Heart right ventricle (tissue), 16 donors: ENCODE results near the gene FMO1. TPM values are rescaled to one million over a fixed set of nuclear protein-coding genes. Genes with fewer than 3 reads are reported as not detected.

ENCODE experiments used
- ATAC-seq, 8 donors: fragments of 200-7000 bp; cut with Tn5 transposase; one replicate each; pipeline ENCODE4 v1.9.1; 2020; ENCODE audit warnings: mild to moderate bottlenecking in 8 of 8, moderate library complexity in 8 of 8, moderate number of reproducible peaks in 1 of 8
- DNase-seq, 2 donors: peaks; one replicate each; pipeline ENCODE4 v3.0.0-alpha.2; 2020
- H3K27ac ChIP-seq, 10 donors: fragments of 200-600 bp; sonication (generic) in 2 of 10; one replicate each; pipeline versions ENCODE4 v1.5.0 to v1.8.0; 2020 to 2022; ENCODE audit warnings: mild to moderate bottlenecking in 3 of 10
- H3K27me3 ChIP-seq, 7 donors: fragments of 200-600 bp; one replicate each; pipeline ENCODE4 v1.8.0; 2021 to 2022; ENCODE audit warnings: mild to moderate bottlenecking in 2 of 7
- H3K36me3 ChIP-seq, 9 donors: fragments of 200-600 bp; sonication (generic) in 1 of 9; one replicate each; pipeline versions ENCODE4 v1.5.0 to v1.8.0; 2020 to 2022; ENCODE audit warnings: mild to moderate bottlenecking in 2 of 9
- H3K4me1 ChIP-seq, 9 donors: fragments of 200-600 bp; sonication (generic) in 1 of 9; one replicate each; pipeline versions ENCODE4 v1.5.0 to v1.8.0; 2020 to 2022; ENCODE audit warnings: mild to moderate bottlenecking in 4 of 9
- H3K4me3 ChIP-seq, 10 donors: fragments of 200-600 bp; sonication (generic) in 2 of 10; one replicate each; pipeline versions ENCODE4 v1.5.0 to v1.8.0; 2020 to 2022; ENCODE audit warnings: mild to moderate bottlenecking in 7 of 10, moderate library complexity in 2 of 10
- H3K9me3 ChIP-seq, 11 donors: fragments of 200-600 bp in 10 of 11; sonication (generic) in 2 of 11; one replicate each; pipeline versions ENCODE4 v1.5.0 to v1.8.0; 2013 to 2022; ENCODE audit warnings: mild to moderate bottlenecking in 2 of 11, control low read depth in 1 of 11, moderate library complexity in 1 of 11
- CTCF ChIP-seq, 9 donors: fragments of 200-600 bp; sonication (generic) in 2 of 9; IDR thresholded peaks; one replicate each; pipeline versions ENCODE4 v1.5.0 to v1.8.0; 2021 to 2022; ENCODE audit warnings: antibody characterized with exemption in 9 of 9, mild to moderate bottlenecking in 5 of 9, moderate library complexity in 1 of 9
- WGBS, 2 donors: extraction: QIAGEN DNeasy Blood & Tissue Kit; methylation state at CpG; one replicate each; pipeline ENCODE4 v1.1.7; 2013; ENCODE audit warnings: inconsistent platforms in 1 of 2; 5-methylcytosine and 5-hydroxymethylcytosine counted together
- intact Hi-C, 10 donors: fragments of 100-400 bp; cut with DNase I; formaldehyde crosslinking; loops; one replicate each; pipeline versions ENCODE4 v1.11.1 to v1.14.2; 2022
- long read RNA-seq, 3 donors: library from polyadenylated mRNA; unstranded; transcript quantifications; one replicate each; pipeline ENCODE4 v2.0.0, GENCODE V29; 2020 to 2021
- polyA plus RNA-seq, 2 donors: library from polyadenylated mRNA; stranded (reverse); fragments of 200-250 nt; gene quantifications; one replicate each; pipeline ENCODE4 v1.2.3, GENCODE V29; 2013
- total RNA-seq, 10 donors: library from RNA; stranded (reverse); fragmentation: NEBNext Ultra II Directional in 3 of 10; extraction: Animal tissue kit (Norgen Biotek cat#: 25700) in 3 of 10; gene quantifications; one replicate each; pipeline versions ENCODE4 v1.2.1 to v1.2.4, GENCODE V29; 2021 to 2023
- donor health status: Arrhythmogenic right ventricular cardiomyopathy.
- donor health status: ischemic (EF 13 %, LVEDD 7.1; RV severe dilation, severe dysfunction).
- donor health status: healthy with polysubstance abuse.
- donor health status: DM: no; HTN: yes; CAD: no.
- donor health status: DM: no; HTN: no; CAD: no.
- donor health status: ischemic (EF 25% LVEDD 6.9; RV normal size, moderate dysfunction).
- donor health status: ischemic (EF 25% LVEDD 5.7; RV mildly dilated, moderate dysfunction).
- donor health status: healthy.
- donor health status: DM: yes; HTN: yes; CAD: no.
- donor health status: Ischemic cardiomyopathy.
- donor health status: ischemic (EF 35%, LVEDD 5.7; RV mildly dilated, moderate dysfunction).
- donor health status: nonischemic (EF 11% LVEDD 7.7; RV severe dilation, severe dysfunction).
- donor health status: DM: yes; HTN: yes; CAD: no.
- donor health status: PGD.
- donor health status: ischemic (EF 29% LVEDD 5.4; RV normal size, mild dysfunction).
- donor health status: nonischemic (EF 23%, LVEDD 6.1; RV moderate dilation, normal function).

The FMO1 gene, protein sequence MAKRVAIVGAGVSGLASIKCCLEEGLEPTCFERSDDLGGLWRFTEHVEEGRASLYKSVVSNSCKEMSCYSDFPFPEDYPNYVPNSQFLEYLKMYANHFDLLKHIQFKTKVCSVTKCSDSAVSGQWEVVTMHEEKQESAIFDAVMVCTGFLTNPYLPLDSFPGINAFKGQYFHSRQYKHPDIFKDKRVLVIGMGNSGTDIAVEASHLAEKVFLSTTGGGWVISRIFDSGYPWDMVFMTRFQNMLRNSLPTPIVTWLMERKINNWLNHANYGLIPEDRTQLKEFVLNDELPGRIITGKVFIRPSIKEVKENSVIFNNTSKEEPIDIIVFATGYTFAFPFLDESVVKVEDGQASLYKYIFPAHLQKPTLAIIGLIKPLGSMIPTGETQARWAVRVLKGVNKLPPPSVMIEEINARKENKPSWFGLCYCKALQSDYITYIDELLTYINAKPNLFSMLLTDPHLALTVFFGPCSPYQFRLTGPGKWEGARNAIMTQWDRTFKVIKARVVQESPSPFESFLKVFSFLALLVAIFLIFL
- 1 to 10 TPM in 4 of 10 donors, under 1 TPM in 4, not detected in 2; 0.15 to 7.8 (median 0.92) TPM for total RNA-seq
- under 1 TPM in 1 of 2 donors, not detected in 1; 0.16 TPM for polyA plus RNA-seq
- long read RNA-seq, donor 1, partial matches to known transcripts, result 0 of 1 reads
- long read RNA-seq, donor 1, other reads (novel, unspliced or antisense), result 1 of 1 reads
- long read RNA-seq, donor 2, result 0 reads
- long read RNA-seq, donor 3, partial matches to known transcripts, result 0 of 1 reads
- long read RNA-seq, donor 3, other reads (novel, unspliced or antisense), result 1 of 1 reads

DNA sequence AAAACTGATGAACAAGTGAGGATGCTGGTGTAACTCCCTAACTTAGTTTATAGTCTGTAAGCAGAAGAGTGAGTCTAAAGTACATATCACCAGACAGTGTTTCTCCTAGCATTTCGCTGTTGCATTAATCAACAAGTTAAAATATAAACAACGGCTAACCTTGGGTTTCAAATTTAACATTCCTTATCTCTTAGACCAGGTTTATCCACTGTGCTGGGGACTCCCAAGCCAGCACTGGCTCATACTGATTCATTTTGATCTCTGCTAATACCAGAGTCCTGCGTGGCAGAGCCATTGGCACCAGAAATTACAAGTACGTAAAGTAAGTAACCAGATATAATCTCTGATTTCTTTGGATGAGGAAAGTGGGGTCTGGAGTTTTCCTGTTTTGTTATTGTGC is at the start of gene FMO1:
Gene FMO1 (plus strand): TSS at position 193 of the 400 bp plus-strand sequence. CDS start 9,594 bp downstream, outside the sequence.
- no peak within 1 kb of the TSS for H3K4me3 ChIP-seq
- H3K4me1 ChIP-seq, result peaks cover 0 to 16% (median 4%) of the 10 kb centered on the region in 9 donors
- intact Hi-C loops, result loop anchor here in 4 of 10 donors (2.0 to 10.0 kb wide), 4 partner anchors 64 to 156 kb away; partner anchors contain the start of gene FMO4 (in 3 of the 4)
- no peak within 1 kb of the TSS for H3K27ac ChIP-seq
- no peak for DNase-seq
- H3K9me3 ChIP-seq, result no peaks in the 10 kb centered on the region
- no peak for ATAC-seq
- H3K27me3 ChIP-seq, result peaks cover 0 to 26% (median 2%) of the 10 kb centered on the region in 7 donors
- 69 to 77% methylated on average over 4 of the region's 4 CpGs for WGBS, 2 donors
- no peak for TF ChIP-seq CTCF (IDR thresholded peaks at IDR 0.05)
- H3K36me3 ChIP-seq, result no peaks in the 10 kb centered on the region

GRCh38 chr1:171204296-171204695 is 44.0 kb upstream of the FMO1 start:
- ATAC-seq, result no peak

DNA sequence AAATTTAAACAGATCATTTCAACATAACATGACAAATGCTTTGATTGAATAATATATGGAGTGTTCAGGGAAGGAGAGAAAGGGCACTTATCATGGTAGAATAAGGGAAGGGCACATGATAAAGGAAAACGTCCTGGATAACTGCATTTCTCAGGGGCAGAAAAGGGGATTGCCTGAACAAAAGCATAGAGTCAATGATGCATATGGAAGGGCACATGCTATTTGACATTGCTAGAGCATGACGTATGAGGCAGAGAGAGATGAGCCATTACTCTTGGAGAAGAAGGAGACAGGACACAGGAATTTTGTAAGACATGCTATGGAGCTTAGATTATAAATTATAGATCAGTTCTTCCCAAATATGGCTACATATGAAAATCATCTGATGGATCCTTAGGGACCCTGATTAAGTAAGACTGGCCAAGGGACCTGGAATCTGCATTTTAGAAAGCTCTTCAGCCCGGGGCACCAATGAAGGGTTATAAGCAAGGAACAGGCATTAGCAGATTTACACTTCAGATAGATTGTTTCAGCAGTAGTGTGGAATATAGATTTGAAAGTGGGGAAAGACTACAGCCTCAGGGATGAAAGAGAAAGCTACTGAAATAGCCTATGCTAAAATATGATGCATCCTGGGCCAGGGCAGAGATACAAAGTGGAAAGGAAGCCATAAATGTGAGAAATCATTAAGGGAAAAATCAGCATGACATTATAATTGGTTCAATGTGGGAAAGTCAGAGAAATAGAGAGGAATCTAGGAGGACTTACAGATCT is 41.9 kb upstream of the FMO1 start:
- no peak for ATAC-seq

More at GRCh38 chr1:171204296-171204695, 44.0 kb upstream of the FMO1 start:
- no peak for DNase-seq
- peaks cover 0 to 13% (median 3%) of the 10 kb centered on the region in 9 donors for H3K4me1 ChIP-seq
- no peak for TF ChIP-seq CTCF (IDR thresholded peaks at IDR 0.05)
- peaks cover 0 to 100% (median 13%) of the 10 kb centered on the region in 9 donors for H3K36me3 ChIP-seq
- H3K9me3 ChIP-seq, result no peaks in the 10 kb centered on the region
- intact Hi-C loops, result no loop called here
- WGBS, 2 donors, result 83 to 91% methylated on average over 5 of the region's 5 CpGs
- H3K27ac ChIP-seq, result no peak overlapping the region
- H3K4me3 ChIP-seq, result no peak overlapping the region
- no peaks in the 10 kb centered on the region for H3K27me3 ChIP-seq

More for the DNA sequence above, 41.9 kb upstream of the FMO1 start:
- 75 to 82% methylated on average over 3 of the region's 3 CpGs for WGBS, 2 donors
- no peak for TF ChIP-seq CTCF (IDR thresholded peaks at IDR 0.05)
- no peaks in the 10 kb centered on the region for H3K9me3 ChIP-seq
- H3K27me3 ChIP-seq, result no peaks in the 10 kb centered on the region
- H3K4me1 ChIP-seq, result peaks cover 0 to 33% (median 20%) of the 10 kb centered on the region in 9 donors
- peaks cover 0 to 83% (median 8%) of the 10 kb centered on the region in 9 donors for H3K36me3 ChIP-seq
- H3K27ac ChIP-seq, result peak overlapping the region in 1 of 10 donors; percentile 53
- DNase-seq, result no peak
- H3K4me3 ChIP-seq, result no peak overlapping the region
- intact Hi-C loops, result no loop called here
